Stimulated activated CD4-positive, alpha-beta T cell treated with anti-CD3 and anti-CD28 coated beads, Interleukin-4, amount 100 ng/mL, for 24 hours (primary cell): Measurements from ENCODE around the gene DDX20.

Source experiments
- DNase-seq: peaks from one replicate; pipeline ENCODE4 v3.0.0-alpha.2; 2020

The DDX20 gene

GRCh38 chr1:111755331-111756123, at the start of gene DDX20:
TSS of gene DDX20 (plus strand) at chr1:111755901. CDS start at chr1:111755925, 24 bp downstream.
- peak; percentile 93 for DNase-seq

GRCh38 chr1:111706921-111707320, 48.8 kb upstream of the DDX20 start:
- no peak for DNase-seq

GRCh38 chr1:111707906-111708305, 47.8 kb upstream of the DDX20 start:
- DNase-seq = no peak

GRCh38 chr1:111709986-111710385, 45.7 kb upstream of the DDX20 start:
- no peak for DNase-seq

- no peak for DNase-seq
Measured at GRCh38 chr1:111716333-111716732, 39.4 kb upstream of the DDX20 start.

GRCh38 chr1:111717450-111717849, 38.3 kb upstream of the DDX20 start:
- DNase-seq = no peak

GRCh38 chr1:111719135-111719534, 36.6 kb upstream of the DDX20 start:
- DNase-seq = no peak

GRCh38 chr1:111719674-111720132, 36.0 kb upstream of the DDX20 start:
- no peak for DNase-seq

- no peak for DNase-seq
Measured at GRCh38 chr1:111720274-111720976, 35.3 kb upstream of the DDX20 start.

GRCh38 chr1:111720977-111721786, 34.5 kb upstream of the DDX20 start:
- no peak for DNase-seq

GRCh38 chr1:111723091-111723806, 32.5 kb upstream of the DDX20 start:
- DNase-seq = no peak

GRCh38 chr1:111723871-111724270, 31.8 kb upstream of the DDX20 start:
- DNase-seq = no peak

GRCh38 chr1:111725192-111725591, 30.5 kb upstream of the DDX20 start:
- DNase-seq = no peak

- DNase-seq = no peak
Measured at GRCh38 chr1:111727056-111727455, 28.6 kb upstream of the DDX20 start.

- DNase-seq = no peak
Measured at GRCh38 chr1:111729271-111729921, 26.3 kb upstream of the DDX20 start.

GRCh38 chr1:111729946-111730681, 25.6 kb upstream of the DDX20 start:
- no peak for DNase-seq

GRCh38 chr1:111730706-111731105, 25.0 kb upstream of the DDX20 start:
- no peak for DNase-seq

GRCh38 chr1:111731956-111732355, 23.7 kb upstream of the DDX20 start:
- DNase-seq = no peak

- DNase-seq = no peak
Measured at GRCh38 chr1:111732718-111733117, 23.0 kb upstream of the DDX20 start.

- DNase-seq = no peak
Measured at GRCh38 chr1:111733183-111733991, 22.3 kb upstream of the DDX20 start.

GRCh38 chr1:111733992-111734341, 21.7 kb upstream of the DDX20 start:
- DNase-seq = no peak
